ENCODE measurements around the gene MAMLD1. TPM values are rescaled to one million over a fixed set of nuclear protein-coding genes. Genes with fewer than 3 reads are reported as not detected.

MAMLD1 gene, protein sequence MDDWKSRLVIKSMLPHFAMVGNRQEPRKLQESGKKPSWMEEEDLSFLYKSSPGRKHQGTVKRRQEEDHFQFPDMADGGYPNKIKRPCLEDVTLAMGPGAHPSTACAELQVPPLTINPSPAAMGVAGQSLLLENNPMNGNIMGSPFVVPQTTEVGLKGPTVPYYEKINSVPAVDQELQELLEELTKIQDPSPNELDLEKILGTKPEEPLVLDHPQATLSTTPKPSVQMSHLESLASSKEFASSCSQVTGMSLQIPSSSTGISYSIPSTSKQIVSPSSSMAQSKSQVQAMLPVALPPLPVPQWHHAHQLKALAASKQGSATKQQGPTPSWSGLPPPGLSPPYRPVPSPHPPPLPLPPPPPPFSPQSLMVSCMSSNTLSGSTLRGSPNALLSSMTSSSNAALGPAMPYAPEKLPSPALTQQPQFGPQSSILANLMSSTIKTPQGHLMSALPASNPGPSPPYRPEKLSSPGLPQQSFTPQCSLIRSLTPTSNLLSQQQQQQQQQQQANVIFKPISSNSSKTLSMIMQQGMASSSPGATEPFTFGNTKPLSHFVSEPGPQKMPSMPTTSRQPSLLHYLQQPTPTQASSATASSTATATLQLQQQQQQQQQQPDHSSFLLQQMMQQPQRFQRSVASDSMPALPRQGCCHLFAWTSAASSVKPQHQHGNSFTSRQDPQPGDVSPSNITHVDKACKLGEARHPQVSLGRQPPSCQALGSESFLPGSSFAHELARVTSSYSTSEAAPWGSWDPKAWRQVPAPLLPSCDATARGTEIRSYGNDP
- total RNA-seq = under 1 TPM; 0.30 to 0.31 TPM
- under 1 TPM in 2 of 3 donors, not detected in 1; 0.40 to 0.46 TPM for polyA plus RNA-seq
- 0 to 2.1 (median 0.23) reads per million in 6 experiments for total RNA-seq

DNA sequence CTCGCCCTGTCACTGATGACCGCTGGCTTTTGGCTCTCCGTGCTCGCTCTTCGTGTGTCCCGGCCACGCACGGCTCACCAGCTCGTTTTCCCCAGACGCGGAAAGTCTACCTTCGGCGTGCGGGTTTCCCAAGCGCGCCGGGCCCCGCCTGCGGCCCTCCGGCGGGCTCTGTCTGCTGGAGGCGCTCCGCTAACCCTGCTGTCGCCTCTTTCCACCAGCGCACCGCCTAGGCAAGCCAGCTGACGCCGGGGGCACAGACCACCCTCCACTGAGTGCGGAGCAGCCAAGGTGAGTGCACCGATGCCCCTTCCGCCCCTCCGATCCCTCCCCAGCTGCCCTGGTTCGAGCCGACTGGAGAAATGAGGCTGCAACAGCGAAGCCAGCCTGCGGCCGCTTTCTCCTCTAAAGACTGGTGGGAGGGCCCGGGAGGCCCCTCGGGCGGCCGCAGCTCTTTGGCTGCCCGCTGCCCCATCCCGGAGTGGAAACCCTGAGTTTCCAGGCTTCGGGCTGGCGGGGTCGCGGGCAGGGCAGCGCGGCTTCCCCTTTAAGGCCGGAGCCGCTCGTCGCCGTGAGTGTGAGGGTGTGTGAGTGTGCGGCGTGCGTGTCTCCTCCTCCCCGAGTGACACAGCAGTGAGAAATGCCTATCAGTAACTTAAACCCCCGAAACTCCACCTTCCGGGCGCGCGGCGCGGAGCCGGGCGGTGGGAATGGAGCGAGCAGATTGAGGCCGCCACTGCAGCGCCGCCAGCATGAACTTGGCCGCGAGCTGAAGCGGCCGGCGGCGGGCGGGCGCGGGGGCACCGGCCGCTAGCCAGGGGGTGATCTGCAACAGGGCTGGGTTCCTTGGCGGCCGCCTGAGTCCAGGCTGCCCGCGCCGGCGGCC is at the start of gene MAMLD1:
TSS of gene MAMLD1 (plus strand) at position 719 of the 883 bp plus-strand sequence. CDS start 82,200 bp downstream, outside the sequence.
- ATAC-seq (peak; percentile 64 to 69), DNase-seq (peak in 6 of 10 donors; percentile 20 to 74 (median 44))
- Mint-ChIP-seq H3K4me3 (peak within 1 kb of the TSS; percentile 76 to 94 (median 84)), H3K27ac (peak within 1 kb of the TSS in 4 of 10 donors; percentile 29 to 71 (median 52)), H3K27me3 (peaks cover 5 to 23% (median 20%) of the 10 kb centered on the region in 5 donors), H3K4me1 (peaks cover 18 to 47% (median 22%) of the 10 kb centered on the region in 4 donors), H3K9me3 (peaks cover 0 to 2% (median 0%) of the 10 kb centered on the region in 9 donors), H3K36me3 (no peaks in the 10 kb centered on the region)
- POLR2A ChIA-PET = interaction anchor here (0.6 kb wide), 1 partner anchor 268 kb away, joined by 4 read pairs; no protein-coding TSS in a partner anchor

DNA sequence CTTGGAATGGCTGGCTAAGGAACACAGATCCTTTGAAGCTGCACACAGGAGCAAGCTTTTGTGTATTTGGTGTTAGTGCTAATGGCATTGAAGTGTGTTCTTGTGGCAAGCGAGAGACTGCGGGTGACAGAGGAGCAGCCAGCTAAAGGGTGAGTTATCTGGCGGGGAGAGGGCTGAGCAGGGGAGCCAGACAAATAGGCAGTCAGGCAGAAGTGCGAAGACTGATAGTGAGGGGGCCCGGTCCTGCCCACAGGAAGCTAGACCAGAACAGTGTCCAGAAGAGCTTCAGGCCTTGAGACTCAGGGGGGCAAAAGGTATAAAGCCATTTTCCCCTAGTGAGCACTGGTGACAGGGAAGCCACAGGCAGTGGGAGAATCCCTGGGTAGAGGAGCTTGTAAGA is 49.6 kb upstream of the MAMLD1 start:
- ATAC-seq (no peak), DNase-seq (no peak)
- Mint-ChIP-seq H3K4me3 (no peak overlapping the region), H3K27ac (no peak overlapping the region), H3K27me3 (no peaks in the 10 kb centered on the region), H3K4me1 (peaks cover 0 to 1% (median 0%) of the 10 kb centered on the region in 4 donors), H3K36me3 (no peaks in the 10 kb centered on the region), H3K9me3 (no peaks in the 10 kb centered on the region)
- POLR2A ChIA-PET = no interaction called here

DNA sequence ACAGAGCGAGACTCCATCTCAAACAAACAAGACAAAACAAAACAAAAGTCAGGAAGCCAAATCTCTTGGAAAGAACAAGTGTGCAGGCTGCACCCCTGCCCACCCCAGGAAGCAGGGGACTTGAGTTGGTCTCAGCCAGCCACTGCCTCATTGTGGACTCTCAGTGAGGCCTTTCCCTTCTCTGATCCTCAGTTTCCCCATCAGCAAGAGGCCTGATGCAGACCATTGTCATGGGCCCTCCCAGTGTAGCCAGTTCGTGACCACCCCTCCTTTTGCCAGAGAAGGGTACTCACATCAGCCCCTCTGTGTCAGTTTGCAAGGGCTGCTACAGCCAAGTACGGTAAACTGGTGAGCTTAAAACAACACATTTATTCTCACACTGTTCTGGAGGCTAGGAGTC is 48.9 kb upstream of the MAMLD1 start:
- DNase-seq (no peak), ATAC-seq (no peak)
- POLR2A ChIA-PET = no interaction called here
- H3K27me3 Mint-ChIP-seq = no peaks in the 10 kb centered on the region
- no peaks in the 10 kb centered on the region for H3K9me3 Mint-ChIP-seq
- H3K4me3 Mint-ChIP-seq = no peak overlapping the region
- H3K36me3 Mint-ChIP-seq = no peaks in the 10 kb centered on the region
- peaks cover 0 to 1% (median 0%) of the 10 kb centered on the region in 4 donors for H3K4me1 Mint-ChIP-seq
- H3K27ac Mint-ChIP-seq = no peak overlapping the region

DNA sequence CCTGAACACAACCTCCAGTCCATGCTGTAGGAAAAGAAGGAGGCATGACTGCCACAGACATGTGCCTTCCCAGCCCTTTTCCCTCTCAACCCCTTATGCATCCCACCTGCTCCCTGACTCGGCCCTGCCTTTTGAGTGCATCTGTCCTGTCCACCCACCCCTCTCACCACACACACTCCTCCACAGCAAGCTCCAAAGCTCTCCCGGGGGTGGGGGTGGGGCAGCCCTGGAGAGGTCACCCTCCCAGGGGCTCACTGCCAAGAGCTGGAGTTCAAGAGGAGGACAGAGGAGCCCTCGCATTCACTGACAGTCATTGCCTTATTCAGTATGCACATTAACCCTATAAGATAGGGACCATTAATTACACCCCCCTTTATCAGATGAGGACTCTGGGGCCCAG is 46.6 kb upstream of the MAMLD1 start:
- Mint-ChIP-seq H3K4me1 (peaks cover 0 to 1% (median 0%) of the 10 kb centered on the region in 4 donors), H3K4me3 (no peak overlapping the region), H3K36me3 (no peaks in the 10 kb centered on the region), H3K27me3 (no peaks in the 10 kb centered on the region), H3K27ac (no peak overlapping the region), H3K9me3 (no peaks in the 10 kb centered on the region)
- no peak for ATAC-seq
- POLR2A ChIA-PET = no interaction called here
- no peak for DNase-seq

DNA sequence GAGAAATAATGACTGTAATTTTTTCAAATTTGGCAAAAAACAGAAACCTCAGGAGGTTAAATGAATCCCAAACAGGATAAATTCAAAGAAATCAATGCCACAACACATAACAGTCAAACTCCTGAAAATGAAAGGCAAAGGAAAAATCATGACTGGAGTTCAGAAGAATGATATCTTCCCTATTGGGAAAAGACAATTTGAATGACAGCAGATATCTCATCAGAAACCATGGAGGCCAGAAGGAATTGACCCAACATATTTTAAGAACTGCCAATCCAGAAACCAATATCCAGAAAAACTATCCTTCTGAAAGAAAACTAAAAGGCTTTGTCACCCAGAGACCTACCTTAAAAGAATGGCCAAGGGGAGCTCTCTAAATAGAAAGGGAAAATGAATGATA is 40.1 kb upstream of the MAMLD1 start:
- no peak overlapping the region for H3K27ac Mint-ChIP-seq
- H3K4me1 Mint-ChIP-seq = peaks cover 0 to 6% (median 2%) of the 10 kb centered on the region in 4 donors
- DNase-seq (no peak), ATAC-seq (no peak)
- POLR2A ChIA-PET = no interaction called here
- H3K9me3 Mint-ChIP-seq = peaks cover 0 to 8% (median 0%) of the 10 kb centered on the region in 9 donors
- no peak overlapping the region for H3K4me3 Mint-ChIP-seq
- H3K27me3 Mint-ChIP-seq = peaks cover 0 to 3% (median 0%) of the 10 kb centered on the region in 5 donors
- H3K36me3 Mint-ChIP-seq = peaks cover 0 to 5% (median 3%) of the 10 kb centered on the region in 3 donors

DNA sequence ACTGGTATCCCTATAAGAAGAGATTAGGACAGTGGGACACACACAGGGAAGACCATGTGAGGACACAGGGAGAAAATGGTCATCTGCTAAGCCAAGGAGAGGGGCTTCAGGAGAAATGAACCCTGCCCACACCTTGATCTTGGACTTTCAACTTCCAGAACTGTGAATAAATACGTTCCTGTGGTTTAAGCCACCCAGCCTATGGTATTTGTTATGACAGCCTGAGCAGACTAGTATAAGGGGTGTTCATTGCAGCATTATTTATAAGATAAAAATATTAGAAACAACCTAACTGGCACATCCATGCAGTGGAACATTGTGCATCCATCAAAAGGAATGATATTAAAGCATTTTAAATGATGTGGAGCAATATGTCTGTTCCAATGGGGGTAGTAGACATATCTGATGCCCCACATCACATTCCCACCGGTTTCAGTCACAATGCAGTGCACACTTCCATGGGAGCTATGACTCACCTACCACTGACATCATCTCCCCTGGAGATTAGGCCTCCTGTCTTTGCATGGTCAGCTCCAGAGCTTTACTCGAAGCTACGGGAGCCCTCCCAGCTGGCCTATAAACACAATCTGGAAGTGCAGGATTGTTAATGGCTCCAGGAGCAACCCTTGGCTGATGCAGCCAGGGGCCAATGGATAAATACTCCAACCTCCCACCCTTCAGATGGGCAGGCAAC is 38.9 kb upstream of the MAMLD1 start:
- Mint-ChIP-seq H3K9me3 (peaks cover 0 to 8% (median 0%) of the 10 kb centered on the region in 9 donors), H3K27ac (peak overlapping the region in 1 of 10 donors; percentile 85), H3K36me3 (peaks cover 0 to 5% (median 3%) of the 10 kb centered on the region in 3 donors), H3K27me3 (peaks cover 0 to 3% (median 0%) of the 10 kb centered on the region in 5 donors), H3K4me3 (no peak overlapping the region), H3K4me1 (peaks cover 0 to 6% (median 2%) of the 10 kb centered on the region in 4 donors)
- no peak for ATAC-seq
- POLR2A ChIA-PET = no interaction called here
- DNase-seq = no peak

DNA sequence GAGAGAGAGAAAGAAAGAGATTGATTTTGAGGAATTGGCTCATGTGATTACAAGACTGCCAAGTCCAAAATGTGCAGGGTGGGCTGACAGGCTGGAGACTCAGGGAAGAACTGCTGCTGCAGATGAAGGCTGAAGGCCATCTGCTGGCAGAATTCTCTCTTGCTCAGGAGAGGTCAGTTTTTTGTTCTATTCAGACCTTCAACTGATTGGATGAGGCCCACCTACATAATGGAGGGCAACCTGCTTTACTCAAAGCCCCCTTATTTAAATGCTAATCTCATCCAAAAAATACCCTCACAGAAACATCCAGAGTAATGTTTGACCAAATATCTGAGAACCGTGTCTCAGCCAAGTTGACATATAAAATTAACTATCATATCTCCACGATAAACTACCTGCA is 38.2 kb upstream of the MAMLD1 start:
- H3K4me3 Mint-ChIP-seq = no peak overlapping the region
- peaks cover 0 to 5% (median 3%) of the 10 kb centered on the region in 3 donors for H3K36me3 Mint-ChIP-seq
- ATAC-seq = no peak
- H3K27me3 Mint-ChIP-seq = peaks cover 0 to 3% (median 0%) of the 10 kb centered on the region in 5 donors
- POLR2A ChIA-PET = no interaction called here
- DNase-seq = no peak
- H3K27ac Mint-ChIP-seq = peak overlapping the region in 1 of 10 donors; percentile 85
- peaks cover 0 to 8% (median 0%) of the 10 kb centered on the region in 9 donors for H3K9me3 Mint-ChIP-seq
- H3K4me1 Mint-ChIP-seq = peaks cover 0 to 6% (median 2%) of the 10 kb centered on the region in 4 donors

DNA sequence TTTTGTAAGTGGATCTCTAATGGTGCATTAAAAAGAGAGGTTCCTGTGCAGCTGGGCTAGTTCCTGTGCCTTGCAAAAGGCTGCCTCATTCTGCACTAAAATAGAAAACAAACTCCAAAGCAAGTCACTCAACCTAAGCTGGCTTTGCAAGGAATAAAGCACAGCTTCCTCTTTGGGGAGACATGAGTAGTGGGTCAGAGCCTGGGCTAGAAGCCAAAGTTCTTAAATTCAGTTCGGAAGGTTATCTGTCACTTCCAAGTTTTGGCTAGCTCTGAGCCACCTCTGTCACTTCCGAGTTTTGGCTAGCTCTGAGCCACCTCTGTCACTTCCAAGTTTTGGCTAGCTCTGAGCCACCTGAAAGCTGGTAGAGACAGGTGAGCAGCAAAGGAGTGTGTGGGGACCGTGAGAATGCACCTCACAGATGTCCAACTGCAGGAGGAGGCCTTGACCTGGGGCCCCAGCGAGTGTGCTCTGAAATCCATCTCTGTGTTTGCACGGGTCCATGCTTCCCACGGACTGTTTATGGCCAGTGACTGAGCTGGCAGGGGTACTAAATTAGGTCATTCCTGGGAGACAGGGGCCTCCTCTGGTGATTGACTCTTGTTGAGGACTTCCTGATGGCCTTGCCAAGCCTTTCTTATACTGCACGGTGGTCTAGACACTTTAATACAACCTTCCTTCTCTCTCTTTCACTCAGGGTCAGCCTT is 36.4 kb upstream of the MAMLD1 start:
- Mint-ChIP-seq H3K4me3 (no peak overlapping the region), H3K9me3 (peaks cover 0 to 8% (median 0%) of the 10 kb centered on the region in 9 donors), H3K36me3 (peaks cover 0 to 5% (median 3%) of the 10 kb centered on the region in 3 donors), H3K27me3 (peaks cover 0 to 3% (median 0%) of the 10 kb centered on the region in 5 donors), H3K4me1 (peaks cover 0 to 6% (median 2%) of the 10 kb centered on the region in 4 donors), H3K27ac (no peak overlapping the region)
- ATAC-seq (no peak), DNase-seq (no peak)
- POLR2A ChIA-PET = no interaction called here

DNA sequence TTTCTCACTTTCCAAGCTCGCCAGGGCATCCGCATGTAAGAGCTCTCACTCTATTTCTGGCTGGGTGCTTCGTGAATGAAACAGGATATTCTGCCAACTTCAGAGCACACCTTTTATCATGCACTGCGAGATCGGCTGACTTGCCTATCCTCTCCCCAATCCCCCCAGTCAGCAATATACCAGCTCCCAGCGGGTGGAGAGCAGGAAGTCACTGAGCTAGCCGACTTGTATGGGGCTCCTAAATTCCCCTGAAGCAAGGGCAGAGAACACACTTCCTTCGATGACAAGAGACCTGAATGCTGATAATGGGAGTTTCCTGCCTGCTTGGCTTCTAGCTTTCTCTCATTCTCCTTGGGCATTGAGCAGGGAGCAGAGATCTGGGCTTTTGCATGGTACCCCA is 33.8 kb upstream of the MAMLD1 start:
- Mint-ChIP-seq H3K4me1 (peaks cover 2 to 16% (median 11%) of the 10 kb centered on the region in 4 donors), H3K9me3 (no peaks in the 10 kb centered on the region)

DNA sequence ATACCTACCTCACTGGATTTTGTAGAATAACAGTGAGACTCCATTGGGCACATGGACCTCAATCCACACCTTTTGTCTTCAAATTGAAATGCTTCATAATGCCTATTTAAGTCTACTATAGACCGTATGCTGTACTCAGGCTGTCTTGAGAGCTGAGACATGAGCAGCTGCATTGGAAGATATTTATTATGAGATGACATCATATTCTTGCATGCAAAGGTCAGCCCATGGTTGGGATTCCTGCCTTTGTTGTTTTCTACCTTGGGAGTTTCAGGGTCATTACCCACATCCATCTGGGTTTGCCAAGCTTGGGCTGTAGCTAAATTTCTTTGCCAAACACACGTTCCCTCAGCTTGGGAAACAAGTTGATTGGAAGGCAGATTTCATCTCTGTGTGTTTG is 33.2 kb upstream of the MAMLD1 start:
- Mint-ChIP-seq H3K4me3 (no peak overlapping the region), H3K27ac (no peak overlapping the region), H3K36me3 (no peaks in the 10 kb centered on the region), H3K4me1 (peaks cover 2 to 16% (median 11%) of the 10 kb centered on the region in 4 donors), H3K9me3 (no peaks in the 10 kb centered on the region), H3K27me3 (peaks cover 0 to 3% (median 0%) of the 10 kb centered on the region in 5 donors)
- DNase-seq (no peak), ATAC-seq (no peak)
- POLR2A ChIA-PET = no interaction called here

More for the DNA sequence above, 33.8 kb upstream of the MAMLD1 start:
- H3K27me3 Mint-ChIP-seq = peaks cover 0 to 3% (median 0%) of the 10 kb centered on the region in 5 donors
- ATAC-seq = no peak
- no peak overlapping the region for H3K4me3 Mint-ChIP-seq
- H3K36me3 Mint-ChIP-seq = no peaks in the 10 kb centered on the region
- DNase-seq = no peak
- no peak overlapping the region for H3K27ac Mint-ChIP-seq
- POLR2A ChIA-PET = no interaction called here

DNA sequence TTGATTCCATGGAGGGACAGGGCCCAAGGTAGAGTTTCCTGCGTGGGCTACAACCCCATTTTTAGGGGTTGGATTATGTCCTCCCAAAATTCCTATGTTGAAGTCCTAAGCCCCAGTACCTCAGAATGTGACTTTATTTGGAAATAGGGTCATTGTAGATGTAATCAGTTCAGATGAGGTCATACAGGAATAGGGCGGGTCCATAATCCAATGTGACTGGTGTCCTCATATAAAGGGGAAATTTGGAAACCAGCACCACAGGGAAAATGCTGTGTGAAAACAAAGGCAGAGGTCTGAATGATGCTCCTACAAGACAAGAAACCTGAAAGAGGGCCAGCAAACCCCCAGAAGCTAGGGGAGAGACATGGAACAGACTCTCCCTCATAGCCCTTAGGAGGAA is 31.1 kb upstream of the MAMLD1 start:
- POLR2A ChIA-PET = no interaction called here
- ATAC-seq (no peak), DNase-seq (no peak)
- no peaks in the 10 kb centered on the region for H3K9me3 Mint-ChIP-seq
- peaks cover 2 to 10% (median 9%) of the 10 kb centered on the region in 4 donors for H3K4me1 Mint-ChIP-seq
- no peaks in the 10 kb centered on the region for H3K27me3 Mint-ChIP-seq
- no peak overlapping the region for H3K4me3 Mint-ChIP-seq
- no peak overlapping the region for H3K27ac Mint-ChIP-seq
- no peaks in the 10 kb centered on the region for H3K36me3 Mint-ChIP-seq

All from naive thymus-derived CD8-positive, alpha-beta T cell (primary cell).